Thyroid gland (tissue), 4 donors: ENCODE results near the gene UBAP2. TPM values are rescaled to one million over a fixed set of nuclear protein-coding genes. Genes with fewer than 3 reads are reported as not detected.

Experiments
- DNase-seq, 2 donors: peaks; one replicate each; pipeline ENCODE4 v3.0.0-alpha.2; 2019
- H3K27ac ChIP-seq, 3 donors: fragments of 200-600 bp; sonication (generic); 1 replicate in 2 of 3; 2 replicates in 1 of 3; pipeline ENCODE4 v1.5.1; 2016 to 2019; ENCODE audit warnings: mild to moderate bottlenecking in 1 of 3, moderate library complexity in 1 of 3
- H3K27me3 ChIP-seq: fragments of 200-600 bp; sonication (generic); one replicate; pipeline ENCODE4 v1.5.1; 2019
- H3K36me3 ChIP-seq, 2 donors: fragments of 200-600 bp; sonication (generic); one replicate each; pipeline ENCODE4 v1.5.1; 2016 to 2019
- H3K4me1 ChIP-seq, 2 donors: fragments of 200-600 bp; sonication (generic); one replicate each; pipeline ENCODE4 v1.5.1; 2017 to 2019
- H3K4me3 ChIP-seq, 3 donors: fragments of 200-600 bp; sonication (generic); replicated peaks in 1 of 3; 1 replicate in 2 of 3; 2 replicates in 1 of 3; pipeline ENCODE4 v1.5.1; 2016; ENCODE audit warnings: mild to moderate bottlenecking in 1 of 3
- H3K9me3 ChIP-seq: fragments of 200-600 bp; sonication (generic); one replicate; pipeline ENCODE4 v1.5.1; 2017
- POLR2A ChIP-seq, 2 donors: fragments of 450-650 bp; IDR thresholded peaks; one replicate each; pipeline ENCODE4 v1.6.1; 2017; ENCODE audit warnings: antibody characterized with exemption in 2 of 2, mild to moderate bottlenecking in 2 of 2, moderate library complexity in 1 of 2
- WGBS, 2 donors: methylation state at CpG; one replicate each; pipeline ENCODE4 v1.1.5; 2017; 5-methylcytosine and 5-hydroxymethylcytosine counted together
- intact Hi-C: fragments of 100-400 bp; cut with DNase I; formaldehyde crosslinking; loops from one replicate; pipeline ENCODE4 v1.15.1; 2023
- small RNA-seq: library from RNA; depleted of rRNA; stranded (forward); fragments of <200 nt; gene quantifications from one replicate; pipeline ENCODE3, GENCODE V24; 2016
- total RNA-seq, 4 donors: library from RNA; depleted of rRNA; stranded (reverse); fragments of >200 nt; gene quantifications; one replicate each; pipeline ENCODE4 v1.2.3, GENCODE V29; 2016
- TF ChIP-seq, protein P1 (sequence below), 6 experiments: fragments of 200-600 bp in 3 of 6; fragments of 450-650 bp in 3 of 6; sonication (generic) in 3 of 6; IDR thresholded peaks; one replicate each; pipeline ENCODE4 v1.5.1; 2016 to 2019; ENCODE audit warnings: antibody characterized with exemption in 6 of 6, mild to moderate bottlenecking in 2 of 6, inconsistent platforms in 1 of 6, moderate library complexity in 1 of 6

Gene UBAP2
- total RNA-seq, 4 donors from 2014 or later = 30.3 to 48.5 (median 35.5) TPM

DNA sequence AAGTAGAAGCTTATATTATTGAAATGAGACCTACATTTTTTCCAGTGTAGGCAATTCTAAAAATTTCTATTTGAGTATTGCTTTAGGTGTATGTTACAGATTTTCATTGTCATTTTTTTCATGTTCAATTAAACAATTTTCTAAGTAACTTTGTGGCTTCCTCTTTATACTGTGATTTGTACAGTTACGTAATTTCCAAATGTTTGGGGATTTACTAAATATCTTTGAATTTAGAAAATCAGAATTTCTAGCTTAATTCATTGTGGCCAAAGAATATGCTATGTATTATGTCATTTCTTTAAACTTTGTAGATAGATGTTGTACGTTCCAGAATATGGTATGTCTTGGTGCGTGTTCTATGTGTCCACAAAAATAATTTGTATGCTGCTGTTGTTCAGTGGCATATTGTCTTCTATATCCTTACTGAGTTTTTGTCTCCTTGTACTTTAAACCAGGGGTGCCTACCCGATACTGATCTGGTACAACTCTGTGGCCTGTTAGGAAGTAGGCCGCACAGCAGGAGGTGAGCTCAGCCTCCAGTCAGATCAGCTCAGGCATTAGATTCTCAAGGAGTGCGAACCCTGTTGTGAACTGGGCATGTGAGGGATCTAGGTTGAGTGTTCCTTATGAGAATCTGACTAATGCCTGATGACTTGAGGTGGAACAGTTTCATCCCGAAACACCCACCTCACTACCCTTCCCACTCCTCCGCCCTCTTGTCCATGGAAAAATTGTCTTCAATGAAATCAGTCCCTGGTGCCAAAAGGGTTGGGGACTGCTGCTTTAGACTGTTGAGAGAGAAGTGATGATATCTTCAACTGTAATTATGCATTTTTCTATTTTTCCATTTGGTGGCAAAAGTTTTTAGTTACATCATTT, 168.2 kb downstream of the UBAP2 start:
- Histone ChIP-seq H3K4me3 (no peak overlapping the region), H3K36me3 (no peaks in the 10 kb centered on the region), H3K4me1 (peaks cover 34 to 38% of the 10 kb centered on the region in 2 donors), H3K27me3 (no peaks in the 10 kb centered on the region), H3K9me3 (no peaks in the 10 kb centered on the region), H3K27ac (no peak overlapping the region)
- TF ChIP-seq, protein P1, sequence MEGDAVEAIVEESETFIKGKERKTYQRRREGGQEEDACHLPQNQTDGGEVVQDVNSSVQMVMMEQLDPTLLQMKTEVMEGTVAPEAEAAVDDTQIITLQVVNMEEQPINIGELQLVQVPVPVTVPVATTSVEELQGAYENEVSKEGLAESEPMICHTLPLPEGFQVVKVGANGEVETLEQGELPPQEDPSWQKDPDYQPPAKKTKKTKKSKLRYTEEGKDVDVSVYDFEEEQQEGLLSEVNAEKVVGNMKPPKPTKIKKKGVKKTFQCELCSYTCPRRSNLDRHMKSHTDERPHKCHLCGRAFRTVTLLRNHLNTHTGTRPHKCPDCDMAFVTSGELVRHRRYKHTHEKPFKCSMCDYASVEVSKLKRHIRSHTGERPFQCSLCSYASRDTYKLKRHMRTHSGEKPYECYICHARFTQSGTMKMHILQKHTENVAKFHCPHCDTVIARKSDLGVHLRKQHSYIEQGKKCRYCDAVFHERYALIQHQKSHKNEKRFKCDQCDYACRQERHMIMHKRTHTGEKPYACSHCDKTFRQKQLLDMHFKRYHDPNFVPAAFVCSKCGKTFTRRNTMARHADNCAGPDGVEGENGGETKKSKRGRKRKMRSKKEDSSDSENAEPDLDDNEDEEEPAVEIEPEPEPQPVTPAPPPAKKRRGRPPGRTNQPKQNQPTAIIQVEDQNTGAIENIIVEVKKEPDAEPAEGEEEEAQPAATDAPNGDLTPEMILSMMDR (IDR thresholded peaks at IDR 0.05) = no peak
- WGBS, 2 donors = 94% methylated on average over 8 of the region's 8 CpGs
- DNase-seq = no peak
- intact Hi-C loops = no loop called here

DNA sequence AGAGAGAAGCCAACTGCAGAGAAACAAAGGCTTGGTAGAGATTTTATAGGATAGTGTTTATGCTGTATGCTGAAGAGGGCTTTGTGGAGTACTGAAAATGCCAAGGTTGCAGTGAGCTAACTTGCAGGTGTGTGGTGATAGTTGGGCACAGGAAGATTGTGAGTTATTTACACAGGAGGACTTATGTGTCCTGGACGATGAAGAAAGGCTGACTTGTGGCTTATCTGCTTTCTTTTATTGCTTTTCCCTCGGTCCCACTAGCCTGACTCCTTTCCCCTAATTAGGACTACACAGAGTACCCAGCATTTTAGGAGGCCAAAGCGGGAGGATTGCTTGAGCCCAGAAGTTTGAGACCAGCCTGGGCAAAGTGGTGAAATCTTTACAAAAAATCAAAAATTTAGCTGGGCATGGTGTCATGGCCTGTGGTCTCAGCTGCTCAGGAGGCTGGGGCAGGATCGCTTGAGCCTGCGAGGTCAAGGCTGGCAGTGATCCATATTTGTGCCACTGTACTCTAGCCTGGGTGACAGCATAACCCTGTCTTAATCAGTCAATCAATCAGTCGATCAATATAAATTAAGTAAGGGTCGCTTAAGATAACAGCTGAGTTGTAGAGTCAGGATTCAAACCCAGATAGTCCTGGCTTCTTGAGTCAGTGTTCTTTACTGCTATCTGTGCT, 169.9 kb downstream of the UBAP2 start:
- Histone ChIP-seq H3K4me1 (peaks cover 21 to 25% of the 10 kb centered on the region in 2 donors), H3K36me3 (no peaks in the 10 kb centered on the region), H3K9me3 (no peaks in the 10 kb centered on the region), H3K27ac (no peak overlapping the region), H3K4me3 (no peak overlapping the region), H3K27me3 (no peaks in the 10 kb centered on the region)
- no peak for DNase-seq
- 85 to 90% methylated on average over 7 of the region's 7 CpGs for WGBS, 2 donors
- intact Hi-C loops = no loop called here
- TF ChIP-seq, protein P1 (IDR thresholded peaks at IDR 0.05) = no peak
- TF ChIP-seq POLR2A (IDR thresholded peaks at IDR 0.05) = no peak

DNA sequence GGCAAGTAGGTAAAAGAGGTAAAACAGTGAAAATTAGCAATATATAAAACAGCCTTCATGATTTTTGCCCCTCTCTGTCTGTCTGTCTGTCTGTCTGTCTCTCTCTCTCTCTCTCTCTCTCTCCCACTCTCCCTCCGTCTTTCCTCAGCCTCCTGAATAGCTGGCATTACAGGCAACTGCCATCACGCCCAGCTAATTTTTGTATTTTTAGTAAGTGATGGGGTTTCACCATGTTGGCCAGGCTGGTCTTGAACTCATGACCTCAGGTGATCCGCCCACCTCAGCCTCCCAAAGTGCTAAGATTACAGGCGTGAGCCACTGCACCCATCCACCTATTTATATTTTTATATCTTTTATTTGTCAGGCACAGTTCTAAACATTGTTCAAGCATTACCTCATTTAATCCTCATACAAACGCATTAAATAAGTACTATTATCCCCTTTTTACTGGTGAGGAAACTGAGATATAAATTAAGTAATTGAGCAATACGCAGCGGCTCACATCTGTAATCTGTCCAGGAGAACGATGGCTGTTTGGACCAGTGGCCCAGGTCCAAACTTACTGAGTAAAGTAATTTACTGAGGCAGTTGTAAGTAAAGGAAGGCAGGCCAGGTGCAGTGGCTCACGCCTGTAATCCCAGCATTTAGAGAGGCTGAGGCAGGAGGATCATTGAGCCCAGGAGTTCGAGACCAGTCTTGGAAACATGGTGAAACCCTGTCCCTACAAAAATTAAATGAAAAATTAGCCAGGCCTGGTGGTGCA, 170.8 kb downstream of the UBAP2 start:
- TF ChIP-seq, protein P1 (IDR thresholded peaks at IDR 0.05) = no peak
- no peak for TF ChIP-seq POLR2A (IDR thresholded peaks at IDR 0.05)
- Histone ChIP-seq H3K4me1 (peaks cover 14 to 20% of the 10 kb centered on the region in 2 donors), H3K36me3 (no peaks in the 10 kb centered on the region), H3K27me3 (no peaks in the 10 kb centered on the region), H3K4me3 (no peak overlapping the region), H3K9me3 (no peaks in the 10 kb centered on the region), H3K27ac (no peak overlapping the region)
- intact Hi-C loops = no loop called here
- DNase-seq = no peak
- WGBS, 2 donors = 91 to 93% methylated on average over 10 of the region's 10 CpGs

Small RNA genes lying within 50 kb of the gene (small RNA-seq; reads per million reads assigned to genes)
- gene RN7SKP114 = not detected
- 27.8 reads per million, percentile 94 among the genes with 10 or more reads in this experiment for gene SNORD121A
- gene SNORD121B = not detected

Other genes with a start within 250 kb of the UBAP2 start
- 10 to 100 TPM; 22.8 to 31.4 (median 25.8) TPM for gene UBE2R2, start 231.7 kb downstream of the UBAP2 start, total RNA-seq
- 10 to 100 TPM; 28.1 to 32.5 (median 31.6) TPM for gene DCAF12, start 77.8 kb upstream of the UBAP2 start, total RNA-seq
- 10 to 100 TPM; 41.3 to 50.5 (median 44.8) TPM for gene UBAP1, start 130.2 kb upstream of the UBAP2 start, total RNA-seq